B cell (primary cell): ENCODE data around the gene DNM1. TPM values are rescaled to one million over a fixed set of nuclear protein-coding genes. Genes with fewer than 3 reads are reported as not detected.

Source experiments
- ATAC-seq: fragments of 200-7000 bp; cut with Tn5 transposase; one replicate; pipeline ENCODE4 v1.10.0; 2021; ENCODE audit warnings: low read depth, mild to moderate bottlenecking, moderate number of reproducible peaks, moderate library complexity
- CTCF ChIA-PET: fragments of 350-600 bp; sonication (Branson Sonifier 250); formaldehyde crosslinking; loops from one replicate; lab custom pipeline; 2021; ENCODE audit warnings: antibody characterized with exemption, inconsistent platforms; lab: Charles Lee
- POLR2A ChIA-PET: fragments of 350-600 bp; sonication (Branson Sonifier 250); formaldehyde crosslinking; loops from one replicate; lab custom pipeline; 2021; ENCODE audit warnings: antibody characterized with exemption; lab: Charles Lee
- DNase-seq: peaks from one replicate; pipeline ENCODE4 v3.0.0; 2013
- H2AFZ ChIP-seq: 2 replicates; pipeline ENCODE4 v1.6.1; 2012; ENCODE audit warnings: mild to moderate bottlenecking, low read depth, low read length; ENCODE audit not compliant: insufficient read depth, poor library complexity, severe bottlenecking
- H3K27ac ChIP-seq, 2 donors: 1 replicate in 1 of 2; 2 replicates in 1 of 2; pipeline ENCODE4 v1.5.1; 2012 to 2013; ENCODE audit warnings: low read length in 2 of 2, mild to moderate bottlenecking in 2 of 2, moderate library complexity in 1 of 2
- H3K27me3 ChIP-seq, 4 experiments: fragments of 200-600 bp in 1 of 4; sonication (generic) in 1 of 4; replicated peaks in 1 of 4; 1 replicate in 2 of 4; 2 replicates in 2 of 4; pipeline versions ENCODE4 v1.6.1 to v1.7.0; 2013 to 2016; ENCODE audit warnings: low read length in 3 of 4, mild to moderate bottlenecking in 2 of 4, mixed read lengths in 1 of 4, moderate library complexity in 1 of 4; ENCODE audit not compliant: insufficient read depth in 4 of 4, control insufficient read depth in 3 of 4; ENCODE audit errors: control extremely low read depth in 1 of 4
- H3K36me3 ChIP-seq, 2 experiments: replicated peaks in 1 of 2; 1 replicate in 1 of 2; 2 replicates in 1 of 2; pipeline versions ENCODE4 v1.6.1 to v1.7.1; 2013; ENCODE audit warnings: low read length in 1 of 2; ENCODE audit not compliant: insufficient read depth in 2 of 2, control insufficient read depth in 1 of 2; ENCODE audit errors: control extremely low read depth in 1 of 2, extremely low read depth in 1 of 2
- H3K4me1 ChIP-seq, 2 donors: fragments of 200-600 bp in 1 of 2; sonication (generic) in 1 of 2; 1 replicate in 1 of 2; 2 replicates in 1 of 2; pipeline versions ENCODE4 v1.5.1 to v1.6.1; 2013 to 2017; ENCODE audit warnings: low read length in 2 of 2; ENCODE audit not compliant: control insufficient read depth in 2 of 2, insufficient read depth in 2 of 2
- H3K4me2 ChIP-seq: replicated peaks from 2 replicates; pipeline ENCODE3; 2012; ENCODE audit warnings: mild to moderate bottlenecking, low read depth, low read length; ENCODE audit not compliant: poor library complexity, severe bottlenecking
- H3K4me3 ChIP-seq, 5 experiments: fragments of 200-600 bp in 1 of 5; sonication (generic) in 1 of 5; 1 replicate in 3 of 5; 2 replicates in 2 of 5; pipeline versions ENCODE4 v1.5.1 to v1.7.0; 2011 to 2016; ENCODE audit warnings: low read length in 4 of 5, mild to moderate bottlenecking in 4 of 5, low read depth in 2 of 5, control low read depth in 1 of 5, moderate library complexity in 1 of 5; ENCODE audit not compliant: insufficient read depth in 1 of 5; ENCODE audit errors: control extremely low read depth in 1 of 5, extremely low read depth in 1 of 5
- H3K79me2 ChIP-seq: fragments of 200-600 bp; sonication (generic); one replicate; pipeline ENCODE4 v1.6.0; 2016; ENCODE audit warnings: low read length; ENCODE audit not compliant: control insufficient read depth, insufficient read depth
- H3K9ac ChIP-seq: fragments of 200-600 bp; sonication (generic); 2 replicates; pipeline ENCODE4 v1.6.1; 2017; ENCODE audit warnings: mild to moderate bottlenecking, low read length, moderate library complexity
- H3K9me3 ChIP-seq, 3 donors: one replicate each; pipeline versions ENCODE4 v1.6.1 to v1.7.1; 2013; ENCODE audit warnings: low read length in 2 of 3; ENCODE audit not compliant: control insufficient read depth in 2 of 3, insufficient read depth in 1 of 3; ENCODE audit errors: control extremely low read depth in 1 of 3
- H4K20me1 ChIP-seq: 2 replicates; pipeline ENCODE4 v1.6.0; 2012; ENCODE audit warnings: mild to moderate bottlenecking, low read length; ENCODE audit not compliant: insufficient read depth, control insufficient read depth, poor library complexity, severe bottlenecking
- H3K27ac Mint-ChIP-seq: one replicate; pipeline ENCODE4 v1.8.0; 2021; ENCODE audit warnings: mixed read lengths
- H3K27me3 Mint-ChIP-seq: one replicate; pipeline ENCODE4 v1.8.0; 2021; ENCODE audit warnings: mixed read lengths
- H3K4me1 Mint-ChIP-seq: one replicate; pipeline ENCODE4 v1.8.0; 2021; ENCODE audit warnings: mixed read lengths
- H3K4me3 Mint-ChIP-seq: one replicate; pipeline ENCODE4 v1.8.0; 2021; ENCODE audit warnings: mixed read lengths
- H3K9me3 Mint-ChIP-seq: one replicate; pipeline ENCODE4 v1.8.0; 2022; ENCODE audit warnings: mixed read lengths; ENCODE audit not compliant: insufficient read depth
- EZH2 ChIP-seq: IDR thresholded peaks from 2 replicates; pipeline ENCODE4 v1.6.1; 2012; ENCODE audit warnings: borderline replicate concordance, low read depth, mild to moderate bottlenecking, moderate library complexity, low read length; ENCODE audit not compliant: insufficient read depth, poor library complexity, severe bottlenecking
- WGBS: methylation state at CpG from one replicate; pipeline ENCODE4 v1.1.5; 2013; ENCODE audit warnings: missing lambda C conversion rate; ENCODE audit not compliant: insufficient coverage; 5-methylcytosine and 5-hydroxymethylcytosine counted together
- intact Hi-C: fragments of 100-400 bp; cut with micrococcal nuclease; formaldehyde crosslinking; loops from one replicate; pipeline ENCODE4 v1.10.0; 2022
- polyA plus RNA-seq: library from polyadenylated mRNA; depleted of rRNA; stranded (reverse); fragments of >200 nt; gene quantifications from 2 replicates; pipeline ENCODE4 v1.2.3, GENCODE V29; 2012
- total RNA-seq, 2 donors: library from RNA; stranded (reverse); fragments of 120-200 nt in 1 of 2; gene quantifications; 1 replicate in 1 of 2; 2 replicates in 1 of 2; pipeline versions ENCODE4 v1.2.3 to v1.2.4, GENCODE V29; 2013 to 2022
- TF ChIP-seq, protein P1 (sequence below): fragments of 200-600 bp; IDR thresholded peaks from one replicate; pipeline ENCODE4 v1.8.0; 2022; ENCODE audit warnings: antibody characterized with exemption, mild to moderate bottlenecking

Gene DNM1
- total and polyA plus RNA-seq, 2 donors (not counting 1 experiment from before 2014, with no cell fraction given), result 0.63 to 1.3 TPM

DNA sequence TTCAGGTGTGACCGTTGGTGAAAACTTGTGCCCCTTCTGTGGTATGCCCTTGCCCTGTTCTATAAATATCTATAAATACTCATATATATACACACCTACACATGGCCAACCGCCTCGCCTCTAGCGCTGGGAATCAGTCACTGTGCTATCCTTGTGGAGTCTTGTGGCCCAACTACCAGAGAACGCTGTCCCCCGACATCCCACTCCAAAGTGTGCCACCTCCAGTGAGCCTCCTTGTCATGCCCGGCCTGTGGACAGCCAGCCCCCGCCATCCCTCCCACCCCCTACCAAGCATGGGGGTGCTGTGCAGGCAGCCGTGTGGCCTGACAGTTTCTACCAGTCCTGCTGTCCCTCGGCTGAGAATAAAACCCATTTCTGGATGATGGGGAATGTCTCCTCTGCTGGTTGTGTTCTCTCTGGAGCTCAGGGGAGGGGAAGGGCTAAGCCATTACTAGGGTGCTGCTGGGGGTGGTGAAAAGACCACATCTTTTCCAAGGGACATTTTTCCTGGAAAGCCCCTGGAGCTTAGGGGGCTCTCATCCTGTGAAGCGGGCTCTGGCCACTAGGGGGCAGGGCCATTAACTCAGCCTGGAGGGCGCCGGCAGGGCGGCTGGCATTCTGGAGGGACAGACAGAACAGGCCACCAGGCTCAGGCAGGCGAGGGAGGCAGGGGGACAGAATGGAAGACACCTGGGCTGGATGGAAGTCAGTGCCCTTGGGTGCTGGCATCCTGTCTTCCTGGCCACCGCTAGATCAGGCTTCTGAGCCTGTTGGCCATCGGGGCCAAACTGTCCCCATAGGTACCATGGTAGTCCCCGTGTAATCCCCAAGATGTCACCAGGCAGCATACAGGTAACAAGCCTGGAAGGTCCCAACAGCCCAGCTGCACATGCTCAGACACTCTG, 51.9 kb downstream of the DNM1 start:
- Histone ChIP-seq H2AFZ (no peak overlapping the region), H3K4me3 (no peak overlapping the region), H3K9ac (no peak overlapping the region), H3K4me1 (peaks cover 10 to 19% of the 10 kb centered on the region in 2 donors), H3K27me3 (peaks cover 0 to 4% (median 0%) of the 10 kb centered on the region in 4 experiments), H3K4me2 (no peak overlapping the region), H3K27ac (no peak overlapping the region), H4K20me1 (no peaks in the 10 kb centered on the region), H3K9me3 (no peaks in the 10 kb centered on the region), H3K36me3 (peaks cover 3 to 13% of the 10 kb centered on the region in 2 experiments), H3K79me2 (no peaks in the 10 kb centered on the region)
- peak; percentile 73 for DNase-seq
- Mint-ChIP-seq H3K4me1 (peaks cover 23% of the 10 kb centered on the region), H3K4me3 (peak overlapping the region; percentile 18), H3K27me3 (peaks cover 13% of the 10 kb centered on the region), H3K27ac (no peak overlapping the region), H3K9me3 (no peaks in the 10 kb centered on the region)
- WGBS, result 68% methylated on average over 16 of the region's 18 CpGs
- ChIA-PET CTCF (interaction anchor here (0.8 to 2.5 kb wide), 7 partner anchors 9 to 97 kb away, joined by 3 to 14 read pairs (median 3); partner anchors contain the start of genes GOLGA2 and SWI5), POLR2A (interaction anchor here (1.3 kb wide), 1 partner anchor 14 kb away, joined by 4 read pairs; no protein-coding TSS in a partner anchor)
- TF ChIP-seq, protein P1, sequence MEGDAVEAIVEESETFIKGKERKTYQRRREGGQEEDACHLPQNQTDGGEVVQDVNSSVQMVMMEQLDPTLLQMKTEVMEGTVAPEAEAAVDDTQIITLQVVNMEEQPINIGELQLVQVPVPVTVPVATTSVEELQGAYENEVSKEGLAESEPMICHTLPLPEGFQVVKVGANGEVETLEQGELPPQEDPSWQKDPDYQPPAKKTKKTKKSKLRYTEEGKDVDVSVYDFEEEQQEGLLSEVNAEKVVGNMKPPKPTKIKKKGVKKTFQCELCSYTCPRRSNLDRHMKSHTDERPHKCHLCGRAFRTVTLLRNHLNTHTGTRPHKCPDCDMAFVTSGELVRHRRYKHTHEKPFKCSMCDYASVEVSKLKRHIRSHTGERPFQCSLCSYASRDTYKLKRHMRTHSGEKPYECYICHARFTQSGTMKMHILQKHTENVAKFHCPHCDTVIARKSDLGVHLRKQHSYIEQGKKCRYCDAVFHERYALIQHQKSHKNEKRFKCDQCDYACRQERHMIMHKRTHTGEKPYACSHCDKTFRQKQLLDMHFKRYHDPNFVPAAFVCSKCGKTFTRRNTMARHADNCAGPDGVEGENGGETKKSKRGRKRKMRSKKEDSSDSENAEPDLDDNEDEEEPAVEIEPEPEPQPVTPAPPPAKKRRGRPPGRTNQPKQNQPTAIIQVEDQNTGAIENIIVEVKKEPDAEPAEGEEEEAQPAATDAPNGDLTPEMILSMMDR, result peak; percentile 80
- TF ChIP-seq EZH2, result no peak
- intact Hi-C loops, result loop anchor here (5.0 kb wide), 2 partner anchors 87 to 627 kb away; partner anchors contain the start of genes KYAT1, LRRC8A and SLC27A4
- ATAC-seq, result no peak
